GM21367 (cell line): ENCODE data around the gene UBALD2.
"Not testable (repeated sequence)": the region's sequence is repeated elsewhere in the genome, so short reads cannot be mapped to it uniquely, and the experiment has no call there.

Experiments used
- ATAC-seq: cut with Tn5 transposase; IDR thresholded peaks from one replicate; pipeline ENCODE4 v1.9.1; 2021; ENCODE audit not compliant: unreplicated experiment

The UBALD2 gene

DNA sequence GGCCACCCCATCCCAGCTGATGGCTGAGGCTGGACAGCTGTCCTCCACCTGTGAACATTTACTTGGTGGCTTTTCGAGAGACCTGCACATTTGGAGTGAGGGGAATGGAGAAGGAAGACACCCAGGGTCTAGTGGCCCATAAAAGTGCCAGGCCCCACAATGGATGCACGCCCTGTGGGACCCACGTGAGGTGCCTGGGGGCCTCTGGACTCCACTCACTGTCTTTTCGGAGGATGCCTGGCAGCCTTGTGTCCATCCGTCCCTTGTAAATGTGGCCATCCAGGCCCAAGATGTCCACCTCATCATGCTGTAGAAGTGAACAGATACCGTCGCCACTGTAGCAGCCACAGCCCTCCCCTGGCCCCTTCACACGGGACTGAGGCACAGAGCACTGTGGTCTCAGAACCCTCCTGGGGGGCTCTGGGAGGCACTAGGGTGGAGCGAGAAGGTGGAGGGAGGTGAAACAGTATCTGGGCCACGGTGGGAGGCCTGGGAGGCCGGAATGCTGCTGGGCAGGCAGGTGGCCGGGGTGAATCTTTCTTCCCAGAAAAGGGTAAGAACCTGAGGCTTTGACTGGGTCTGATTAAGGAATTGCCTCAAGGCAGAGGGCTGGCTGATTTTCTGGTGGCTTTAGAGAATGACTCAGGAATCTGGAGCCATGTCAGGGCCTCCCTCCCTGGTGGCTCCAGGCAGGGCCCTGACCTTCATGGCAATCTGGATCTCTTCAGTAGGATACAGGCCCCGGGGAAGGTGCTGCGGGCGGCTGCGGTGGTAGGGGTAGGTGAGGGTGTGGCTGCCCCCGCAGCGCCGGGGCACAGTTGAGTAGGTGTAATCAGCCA, 11.5 kb downstream of the UBALD2 start:
- ATAC-seq = no peak

DNA sequence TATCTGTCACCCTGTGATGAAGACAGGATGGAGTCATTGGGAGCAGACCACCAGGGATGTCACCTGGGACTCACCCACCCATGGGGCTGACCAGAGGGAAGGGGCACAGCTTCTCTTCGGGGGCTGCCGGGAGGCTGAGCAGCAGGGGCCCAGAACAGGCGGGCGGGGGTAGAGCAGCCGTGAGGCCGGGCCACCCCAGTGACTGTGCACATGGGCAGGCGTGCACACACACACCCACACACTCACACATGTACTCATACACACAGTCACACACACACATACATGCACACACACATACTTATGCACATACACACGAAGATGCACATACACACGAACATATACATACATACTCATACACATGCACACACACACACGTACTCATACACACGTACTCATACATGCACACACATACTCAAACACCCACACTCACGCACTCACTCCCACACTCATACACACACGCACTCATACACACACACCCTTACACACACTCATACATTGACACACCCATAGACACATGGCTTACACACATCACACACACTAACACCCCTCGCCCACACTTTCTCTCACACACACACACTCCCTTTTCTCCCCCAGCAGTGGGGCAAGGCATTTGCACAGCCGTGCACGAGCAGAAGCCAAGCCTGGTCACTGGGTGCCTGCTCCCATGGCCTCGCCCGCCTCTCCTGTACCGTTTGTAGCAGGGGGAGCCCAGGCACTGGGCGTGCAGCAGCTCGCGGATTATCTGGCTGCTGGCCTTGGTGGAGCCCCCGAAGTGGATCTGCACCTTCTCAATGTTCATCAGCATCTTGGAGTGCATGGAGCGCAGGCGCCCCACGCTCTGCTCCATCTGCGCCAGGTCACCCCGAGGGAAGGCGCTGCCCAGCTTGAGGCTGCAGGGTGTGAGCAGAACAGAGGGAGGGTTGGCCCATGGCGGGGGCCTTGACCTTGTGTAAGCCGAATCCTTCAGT, 12.4 kb downstream of the UBALD2 start:
- ATAC-seq = no peak

DNA sequence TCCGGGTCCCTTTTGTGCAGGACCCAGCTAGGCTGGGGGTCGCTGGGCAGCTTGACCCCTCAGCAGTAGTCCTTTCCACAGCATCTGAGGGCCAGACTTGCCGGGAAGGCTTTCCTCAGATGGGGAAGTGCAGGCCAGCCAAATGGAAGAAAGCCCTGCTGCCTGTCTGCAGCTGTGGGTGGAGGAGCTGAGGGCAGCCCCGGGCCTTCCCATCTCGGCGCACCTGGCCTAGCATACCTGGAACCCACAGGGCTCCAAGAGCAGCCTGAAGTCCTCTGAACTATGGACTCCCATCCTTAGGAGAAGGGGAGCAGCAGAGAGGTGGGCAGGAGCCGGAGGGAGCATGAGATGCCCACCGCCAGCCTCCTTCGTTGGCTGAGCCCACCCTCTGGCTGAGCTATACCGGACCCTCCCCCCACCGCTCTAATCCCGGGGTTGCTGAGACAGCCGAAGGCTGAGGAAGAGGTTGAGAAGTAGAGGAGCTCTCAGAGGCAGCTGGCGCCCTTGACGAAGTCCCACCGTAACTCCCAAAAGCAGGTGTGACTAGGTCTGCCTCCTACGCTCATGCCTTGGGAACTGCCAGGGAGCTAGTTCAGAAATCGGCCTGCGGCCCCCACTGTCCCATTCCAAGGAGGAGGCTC, 13.2 kb downstream of the UBALD2 start:
- ATAC-seq = no peak

DNA sequence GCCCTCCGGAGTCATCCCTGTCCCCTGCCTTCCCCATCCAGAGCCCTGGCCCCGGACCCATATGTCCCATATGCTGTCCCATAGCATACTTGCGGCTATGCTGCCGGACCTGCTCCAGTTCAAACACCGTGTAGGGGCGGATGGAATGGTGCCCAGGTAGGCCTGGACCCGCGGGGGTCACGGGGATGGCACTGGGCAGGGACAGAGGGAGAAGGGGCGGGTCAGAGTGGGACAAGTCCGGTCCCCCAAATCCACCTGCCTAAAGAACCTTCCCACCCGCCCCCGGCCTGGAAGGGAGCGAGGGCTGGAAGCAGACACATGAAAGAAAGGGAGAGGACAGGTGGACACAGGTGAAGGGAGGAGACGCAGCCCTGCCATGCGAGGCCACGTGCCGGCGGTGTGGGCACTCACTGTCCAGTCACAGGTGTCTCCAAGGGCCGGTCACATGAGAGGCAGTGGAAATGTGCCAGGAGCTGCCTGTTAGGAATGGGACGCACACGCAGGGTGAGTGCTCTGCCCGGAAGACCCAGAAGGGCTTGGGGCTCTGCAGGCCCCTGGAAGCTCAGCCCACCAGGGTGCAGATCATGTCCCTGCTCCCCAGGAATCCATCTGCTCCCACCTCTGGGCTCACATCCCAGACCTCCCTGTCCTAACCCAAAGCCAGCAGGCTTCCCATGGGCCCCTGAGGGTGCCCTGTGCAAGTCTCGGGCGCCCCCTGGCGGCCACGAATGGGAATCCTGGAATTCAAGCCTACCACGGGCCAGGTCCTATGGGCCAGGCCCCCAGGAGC, 14.0 kb downstream of the UBALD2 start:
- peak; percentile 44 for ATAC-seq

DNA sequence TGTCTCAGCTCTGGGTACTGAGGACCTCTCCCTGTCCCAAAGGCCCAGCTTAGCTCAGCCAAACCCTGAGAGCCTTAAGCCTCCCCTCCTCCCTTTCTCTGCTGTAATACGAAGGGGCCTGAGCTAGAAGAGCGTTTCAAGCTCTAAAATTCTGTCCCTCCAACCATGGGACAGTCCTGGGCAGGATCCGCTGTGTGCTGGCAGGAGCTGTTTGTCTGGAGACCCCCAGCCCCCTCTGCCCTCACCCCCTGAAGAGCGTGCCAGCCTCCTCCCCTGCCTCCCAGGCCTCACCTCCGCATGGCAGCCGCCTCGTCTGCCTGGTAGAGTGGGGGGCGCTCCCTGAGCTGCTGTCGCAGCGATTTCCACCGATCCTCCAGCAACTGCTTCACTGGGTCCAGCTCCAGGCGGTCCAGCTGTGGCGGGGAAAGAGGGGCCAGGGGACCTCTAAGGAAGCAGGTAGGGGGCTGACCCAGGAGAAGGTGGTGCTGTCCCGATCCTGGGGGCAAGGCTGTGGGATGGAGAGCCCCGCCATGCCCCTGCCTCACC, 14.7 kb downstream of the UBALD2 start:
- ATAC-seq = no peak

DNA sequence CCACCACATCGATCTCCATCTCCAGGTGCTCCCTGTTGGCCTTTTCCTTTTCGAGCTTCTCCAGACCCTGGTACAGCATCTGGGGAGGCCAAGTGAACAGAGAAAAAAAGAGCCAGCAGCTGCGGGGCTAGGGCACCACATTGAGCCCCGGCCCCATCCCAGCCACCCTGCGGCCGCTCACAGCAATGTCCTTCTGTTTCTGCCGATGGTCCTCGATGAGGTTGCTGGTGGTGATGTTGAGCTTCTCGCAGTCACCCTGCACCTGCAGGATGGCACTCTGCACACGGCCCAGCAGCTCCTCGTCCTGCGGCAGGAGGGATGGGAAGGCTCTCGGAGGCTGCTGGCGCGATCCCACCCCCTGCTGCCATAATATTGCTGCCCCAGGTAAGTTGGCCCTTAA, 15.5 kb downstream of the UBALD2 start:
- no peak for ATAC-seq

DNA sequence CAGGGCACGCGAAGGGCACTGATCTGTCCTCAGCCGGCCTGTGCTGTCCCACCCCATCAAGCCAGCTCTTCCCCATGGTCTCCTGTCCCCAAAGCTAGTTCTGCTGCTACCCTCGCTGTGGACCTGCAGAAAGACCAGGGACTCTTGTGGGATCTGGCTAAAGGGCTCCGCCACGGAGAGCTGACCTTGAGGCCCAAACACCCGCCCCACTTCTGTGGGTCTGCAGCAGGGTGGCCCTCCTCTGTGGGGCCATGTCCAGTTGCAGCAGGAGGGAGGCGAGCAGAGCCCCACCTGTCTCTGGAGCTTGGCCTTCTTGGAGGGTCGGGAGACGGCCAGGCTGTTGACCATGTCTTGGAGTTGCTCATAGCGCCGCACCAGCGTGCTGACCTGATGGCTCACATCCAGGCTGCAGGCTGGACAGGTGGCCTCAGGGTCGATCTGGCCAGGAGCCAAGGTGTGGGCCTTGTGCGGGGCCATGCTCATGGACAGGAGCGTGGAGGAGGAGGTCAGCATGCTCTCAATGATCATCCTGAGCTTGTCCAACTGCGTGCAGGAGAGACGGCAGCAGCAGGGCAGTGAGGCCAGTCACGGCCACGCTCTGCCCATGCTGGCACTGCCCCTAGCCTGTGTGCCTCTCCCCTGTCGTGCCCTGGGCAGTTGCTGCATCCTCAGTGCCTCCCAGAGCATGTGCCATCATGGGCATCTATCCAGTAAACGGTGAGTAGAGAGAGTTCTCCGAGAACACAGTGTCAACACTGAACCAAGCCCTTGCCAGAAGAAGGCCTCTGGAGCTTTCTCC, 16.6 kb downstream of the UBALD2 start:
- no peak for ATAC-seq

DNA sequence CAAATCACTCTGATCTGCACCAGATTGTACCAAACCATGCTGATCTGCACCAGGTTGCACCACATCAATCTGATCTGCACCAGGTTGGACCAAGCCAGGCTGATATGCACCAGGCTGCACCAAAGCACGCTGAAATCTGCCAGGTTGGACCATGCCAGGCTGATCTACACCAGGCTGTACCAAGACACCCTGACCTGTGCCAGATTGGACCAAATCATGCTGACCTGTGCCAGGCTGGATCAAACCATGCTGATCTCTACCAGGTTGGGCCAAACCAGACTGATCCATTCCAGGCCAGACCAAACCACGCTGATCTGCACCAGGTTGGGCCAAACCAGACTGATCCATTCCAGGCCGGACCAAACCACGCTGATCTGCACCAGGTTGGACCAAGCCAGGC, 27.4 kb downstream of the UBALD2 start:
- ATAC-seq = no peak

DNA sequence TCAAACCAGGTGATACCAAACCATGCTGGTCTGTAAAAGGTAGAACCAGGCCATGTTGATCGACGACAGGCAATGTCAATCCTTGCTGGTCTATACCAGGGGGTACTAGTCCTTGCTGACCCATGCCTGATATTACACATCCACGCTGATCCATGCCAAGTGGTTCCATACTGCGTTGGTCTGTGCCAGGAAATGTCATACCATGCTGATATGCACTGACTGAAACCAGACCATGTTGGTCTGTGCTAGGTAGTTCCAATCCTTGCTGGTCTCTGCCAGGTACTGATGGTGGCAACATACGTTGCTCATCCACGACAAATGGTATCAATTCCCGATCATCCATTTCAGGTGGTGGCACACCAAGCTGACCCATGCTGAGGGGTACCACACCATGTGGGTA, 28.0 kb downstream of the UBALD2 start:
- no peak for ATAC-seq

DNA sequence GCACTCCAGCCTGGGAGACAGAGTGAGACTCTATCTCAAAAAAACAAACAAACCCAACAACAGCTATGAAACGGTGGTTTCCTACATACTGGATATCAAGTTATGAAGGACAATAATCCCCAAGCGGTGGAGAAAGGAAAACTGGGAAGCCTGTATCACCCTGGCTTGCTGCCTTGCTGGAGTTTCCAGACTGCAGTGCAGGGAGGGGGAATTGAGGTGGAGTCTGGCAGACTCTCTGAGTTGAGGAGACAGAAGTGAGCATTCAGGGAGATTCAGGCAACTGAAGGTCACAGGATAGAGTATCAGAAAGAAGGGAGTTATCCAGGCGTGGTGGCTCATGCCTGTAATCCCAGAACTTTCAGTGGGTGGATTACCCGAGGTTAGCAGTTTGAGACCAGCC, 31.0 kb downstream of the UBALD2 start:
- no peak for ATAC-seq

DNA sequence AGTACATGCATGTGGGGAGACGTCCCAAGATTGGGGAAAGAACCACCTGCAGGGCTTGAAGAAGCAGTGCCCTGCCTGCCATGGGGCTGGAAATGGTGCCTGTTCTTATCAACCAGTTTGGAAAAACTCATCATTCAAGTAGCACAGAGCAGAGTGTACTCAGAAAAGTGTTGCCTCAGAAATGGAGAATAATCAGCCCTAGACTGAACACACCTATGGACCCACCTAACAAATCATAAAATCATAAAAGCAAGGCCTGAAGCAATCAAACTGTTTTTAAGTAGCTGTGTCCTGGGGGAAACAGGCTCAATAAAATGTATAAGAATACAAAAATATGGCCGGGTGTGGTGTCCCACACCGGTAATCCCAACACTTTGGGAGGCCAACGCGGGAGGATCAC, 31.7 kb downstream of the UBALD2 start:
- no peak for ATAC-seq

DNA sequence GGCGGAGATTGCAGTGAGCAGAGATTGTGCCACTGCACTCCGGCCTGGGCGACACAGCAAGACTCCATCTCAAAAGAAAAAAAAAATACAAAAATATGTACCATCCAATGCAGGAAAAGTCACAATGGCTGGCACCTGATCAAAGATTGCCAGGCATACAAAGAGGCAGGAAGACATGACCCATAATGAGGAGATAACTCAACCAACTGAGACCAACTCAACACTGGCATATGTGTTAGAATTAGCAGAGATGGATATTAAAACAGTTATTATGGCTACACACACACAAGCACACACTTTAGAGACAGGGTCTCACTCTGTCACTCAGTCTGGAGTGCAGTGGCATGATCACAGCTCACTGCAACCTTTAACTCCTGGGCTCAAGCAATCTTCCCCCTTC, 32.3 kb downstream of the UBALD2 start:
- ATAC-seq = no peak

DNA sequence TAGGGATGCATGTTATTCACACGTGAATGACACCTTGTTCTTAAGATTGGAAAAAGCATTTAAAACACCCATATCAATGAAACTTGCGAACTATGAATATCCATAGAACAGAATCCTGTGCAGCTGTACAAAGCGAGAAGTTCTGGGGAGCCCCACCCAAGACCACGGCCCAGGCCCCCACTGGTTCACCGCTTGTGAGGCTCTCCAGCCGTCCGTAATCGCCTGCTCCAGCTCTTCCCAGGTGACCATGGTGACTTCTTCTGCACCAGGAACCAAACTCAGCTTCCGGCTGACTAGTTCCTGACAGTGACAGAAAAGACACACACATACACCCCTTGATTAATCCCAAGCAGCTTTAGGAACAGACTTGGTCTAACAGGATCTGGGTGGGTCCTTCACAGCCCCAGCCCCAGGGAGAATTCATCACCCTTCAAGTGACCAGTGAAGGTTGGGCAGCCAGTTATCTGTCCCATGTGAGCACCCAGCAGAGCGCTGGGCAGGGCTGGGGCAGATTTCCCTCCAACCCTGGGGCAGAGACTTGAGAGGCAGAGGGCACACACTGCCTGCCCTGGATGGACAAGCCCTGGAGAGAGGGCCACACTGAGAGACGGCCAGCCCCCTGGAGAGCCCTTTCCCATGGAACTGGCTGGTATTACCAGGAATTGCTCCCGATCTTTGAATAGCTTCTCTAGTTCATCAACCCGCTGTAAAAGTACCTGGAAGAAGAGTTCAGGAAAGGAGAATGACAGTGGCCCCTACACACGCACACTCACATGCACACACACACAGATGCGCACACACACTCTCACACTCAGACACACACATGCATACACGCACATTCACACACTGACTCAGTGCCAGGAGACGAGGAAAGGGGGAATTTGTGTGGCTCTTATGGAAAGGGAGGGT, 39.3 kb downstream of the UBALD2 start:
- no peak for ATAC-seq

DNA sequence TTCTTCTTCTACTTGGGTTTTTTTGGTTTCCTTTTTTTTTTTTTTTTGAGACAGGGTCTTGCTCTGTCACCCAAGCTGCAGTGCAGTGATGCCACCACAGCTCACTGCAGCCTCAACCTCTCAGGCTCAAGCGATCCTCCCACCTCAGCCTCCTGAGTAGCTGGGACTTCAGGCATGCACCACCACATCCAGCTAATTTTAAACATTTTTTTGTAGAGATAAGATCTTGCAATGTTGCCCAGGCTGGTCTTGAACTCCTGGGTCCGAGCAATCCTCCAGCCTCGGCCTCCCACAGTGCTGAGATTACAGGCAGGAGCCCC, 39.9 kb downstream of the UBALD2 start:
- not testable (repeated sequence) for ATAC-seq

DNA sequence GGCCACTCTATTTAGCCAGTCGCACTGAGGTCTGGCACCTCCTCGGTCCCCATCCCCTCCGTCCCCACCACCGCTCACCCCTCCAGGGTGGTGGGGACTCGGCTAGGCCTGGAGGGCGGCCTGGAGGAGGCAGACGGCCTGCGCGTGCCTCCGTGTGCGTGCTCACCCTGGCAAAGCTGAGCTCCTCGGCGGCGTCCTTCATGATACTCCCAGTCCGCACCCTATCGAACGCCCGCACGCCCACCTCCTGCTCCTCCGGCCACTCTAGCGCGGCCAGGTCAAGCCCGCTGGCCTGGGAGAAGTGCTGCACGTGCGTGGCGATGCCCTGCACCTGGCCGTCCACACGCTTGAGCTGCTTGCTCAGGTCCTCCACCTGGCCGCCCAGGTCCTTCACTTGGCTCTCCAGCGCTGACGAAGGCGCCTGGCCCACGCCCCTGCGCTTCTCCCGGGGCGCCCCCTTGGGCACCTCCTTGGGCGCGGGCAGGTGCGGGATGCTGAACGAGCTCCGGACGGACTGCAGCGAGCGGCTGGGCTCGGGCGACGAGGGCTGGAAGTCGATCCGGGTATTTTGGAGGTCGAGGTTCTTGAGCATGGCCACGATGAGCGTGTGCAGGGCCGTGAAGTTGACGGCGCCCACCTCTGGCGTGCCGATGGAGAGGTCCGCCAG, 42.3 kb downstream of the UBALD2 start:
- no peak for ATAC-seq

DNA sequence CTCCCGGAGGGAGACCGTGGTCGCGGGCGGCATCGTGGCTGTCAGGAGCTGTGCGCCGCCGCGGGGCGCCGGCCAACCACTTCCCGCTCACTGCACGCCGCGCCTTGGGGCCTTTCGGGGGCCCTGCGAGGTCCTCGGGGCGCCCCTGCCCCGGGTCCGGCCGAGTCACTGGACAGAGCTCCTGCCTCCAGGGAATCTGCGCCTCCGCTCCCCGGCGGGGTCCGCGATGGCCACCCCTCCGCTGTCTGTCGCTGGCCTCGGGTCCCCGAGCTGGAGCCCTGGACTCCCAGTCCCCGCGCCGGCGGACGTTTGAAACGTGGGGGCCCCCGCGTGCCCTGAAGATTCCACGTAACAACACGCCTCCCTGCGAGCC, 42.8 kb downstream of the UBALD2 start, which contains the start of gene QRICH2:
QRICH2 (minus strand) TSS at position 311 of the 373 bp plus-strand sequence; CDS start at position 33, 278 bp downstream.
- no peak for ATAC-seq

DNA sequence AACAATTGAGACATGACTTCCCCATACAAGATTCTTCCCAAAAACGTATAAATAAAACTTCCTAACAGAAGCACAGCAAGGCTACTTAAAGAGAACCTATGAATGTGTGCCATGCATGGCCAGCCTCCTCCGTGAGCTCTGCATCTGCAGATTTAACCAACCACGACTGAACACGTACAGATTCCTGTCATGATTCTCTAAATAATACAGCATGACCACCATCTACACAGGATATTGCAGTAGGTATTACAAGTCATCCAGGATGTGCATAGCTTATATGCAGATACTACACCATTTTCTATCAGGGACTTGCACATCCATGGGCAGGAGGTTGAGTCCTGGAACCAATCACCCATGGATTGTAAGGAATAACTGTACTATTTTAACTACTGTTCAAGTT, 44.3 kb downstream of the UBALD2 start:
- no peak for ATAC-seq

DNA sequence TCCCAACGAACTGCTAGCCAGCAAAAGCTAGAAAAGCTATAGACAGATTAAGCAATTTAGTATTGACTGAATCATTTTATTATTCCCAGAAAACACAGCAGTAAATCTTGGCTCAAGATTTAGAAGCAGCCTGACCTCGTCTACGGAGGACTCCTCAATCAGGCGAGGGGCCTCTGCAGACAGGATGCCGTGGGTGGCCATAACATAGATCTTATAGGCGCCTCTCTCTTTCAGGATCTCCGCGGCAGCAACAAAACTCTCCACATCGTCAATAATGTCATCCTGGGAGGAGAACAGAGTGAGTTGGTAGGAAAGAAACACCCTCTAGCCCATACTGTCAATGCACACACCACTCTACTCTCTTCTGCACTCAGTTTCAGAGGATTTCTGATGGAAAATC, 47.6 kb downstream of the UBALD2 start:
- no peak for ATAC-seq
